Skeletal muscle tissue (tissue), 4 donors: ENCODE measurements around the gene PIERCE2. TPM values are rescaled to one million over a fixed set of nuclear protein-coding genes. Genes with fewer than 3 reads are reported as not detected.
A peak's percentile ranks its signal among the peaks of the same experiment; 100 is the strongest.
"Not testable (repeated sequence)": the region's sequence is repeated elsewhere in the genome, so short reads cannot be mapped to it uniquely, and the experiment has no call there.

Source experiments
- H3K27ac ChIP-seq: one replicate; pipeline ENCODE4 v1.7.0; 2013; ENCODE audit warnings: mild to moderate bottlenecking, low read depth, low read length, inconsistent platforms
- H3K27me3 ChIP-seq, 3 donors: one replicate each; pipeline ENCODE4 v1.7.0; 2013; ENCODE audit warnings: low read length in 3 of 3; ENCODE audit not compliant: control insufficient read depth in 3 of 3, insufficient read depth in 3 of 3
- H3K36me3 ChIP-seq, 3 donors: one replicate each; pipeline ENCODE4 v1.7.0; 2013; ENCODE audit warnings: low read length in 3 of 3; ENCODE audit not compliant: control insufficient read depth in 3 of 3, insufficient read depth in 3 of 3
- H3K4me1 ChIP-seq, 3 donors: one replicate each; pipeline ENCODE4 v1.7.0; 2013; ENCODE audit warnings: low read length in 3 of 3, mild to moderate bottlenecking in 3 of 3; ENCODE audit not compliant: control insufficient read depth in 3 of 3, insufficient read depth in 3 of 3
- H3K4me3 ChIP-seq, 3 donors: one replicate each; pipeline ENCODE4 v1.7.0; 2013; ENCODE audit warnings: low read length in 3 of 3
- H3K9ac ChIP-seq, 3 donors: one replicate each; pipeline ENCODE4 v1.7.0; 2013; ENCODE audit warnings: low read length in 3 of 3, mild to moderate bottlenecking in 3 of 3, moderate library complexity in 2 of 3, low read depth in 1 of 3
- H3K9me3 ChIP-seq, 3 donors: one replicate each; pipeline ENCODE4 v1.7.0; 2013; ENCODE audit warnings: low read length in 3 of 3; ENCODE audit not compliant: control insufficient read depth in 3 of 3
- total RNA-seq: library from RNA; depleted of rRNA; stranded (reverse); fragments of >200 nt; gene quantifications from one replicate; pipeline ENCODE4 v1.2.3, GENCODE V29; 2014
- donor health status: Osteomylitis.

The PIERCE2 gene
- total RNA-seq, 1 donor from 2014 or later = 0.52 TPM

- Histone ChIP-seq H3K4me3 (no peak overlapping the region), H3K9me3 (no peaks in the 10 kb centered on the region), H3K27me3 (no peaks in the 10 kb centered on the region), H3K27ac (no peak overlapping the region), H3K4me1 (peaks cover 0 to 4% (median 0%) of the 10 kb centered on the region in 3 donors), H3K36me3 (peaks cover 10 to 24% (median 11%) of the 10 kb centered on the region in 3 donors), H3K9ac (no peak overlapping the region)
These were observed 21.3 kb upstream of the PIERCE2 start for GRCh38 chr15:55387027-55387426.

- Histone ChIP-seq H3K36me3 (peaks cover 2 to 16% (median 7%) of the 10 kb centered on the region in 3 donors), H3K4me1 (peaks cover 0 to 9% (median 0%) of the 10 kb centered on the region in 3 donors), H3K27ac (no peak overlapping the region), H3K9ac (no peak overlapping the region), H3K27me3 (no peaks in the 10 kb centered on the region), H3K4me3 (no peak overlapping the region), H3K9me3 (no peaks in the 10 kb centered on the region)
These were observed 19.1 kb upstream of the PIERCE2 start for GRCh38 chr15:55389264-55389607.

GRCh38 chr15:55394694-55395093, 13.6 kb upstream of the PIERCE2 start:
- H3K9ac ChIP-seq = no peak overlapping the region
- peaks cover 0 to 3% (median 0%) of the 10 kb centered on the region in 3 donors for H3K36me3 ChIP-seq
- H3K27ac ChIP-seq = peak overlapping the region; percentile 59
- H3K27me3 ChIP-seq = no peaks in the 10 kb centered on the region
- H3K4me1 ChIP-seq = peaks cover 0 to 10% (median 3%) of the 10 kb centered on the region in 3 donors
- no peak overlapping the region for H3K4me3 ChIP-seq
- H3K9me3 ChIP-seq = no peaks in the 10 kb centered on the region

- Histone ChIP-seq H3K27me3 (no peaks in the 10 kb centered on the region), H3K9me3 (no peaks in the 10 kb centered on the region), H3K4me1 (peaks cover 3 to 10% (median 4%) of the 10 kb centered on the region in 3 donors), H3K4me3 (no peak overlapping the region), H3K9ac (no peak overlapping the region), H3K27ac (no peak overlapping the region), H3K36me3 (peaks cover 0 to 3% (median 0%) of the 10 kb centered on the region in 3 donors)
These were observed 10.1 kb upstream of the PIERCE2 start for GRCh38 chr15:55398243-55398642.

GRCh38 chr15:55400050-55400449, 8.2 kb upstream of the PIERCE2 start:
- not testable (repeated sequence) for H3K9me3 ChIP-seq, H3K36me3 ChIP-seq, H3K27me3 ChIP-seq, H3K27ac ChIP-seq, H3K9ac ChIP-seq, H3K4me1 ChIP-seq, H3K4me3 ChIP-seq

GRCh38 chr15:55401786-55402246, 6.5 kb upstream of the PIERCE2 start:
- Histone ChIP-seq H3K27ac (peak overlapping the region; percentile 68), H3K4me1 (peaks cover 6 to 8% (median 7%) of the 10 kb centered on the region in 3 donors), H3K9ac (no peak overlapping the region), H3K27me3 (no peaks in the 10 kb centered on the region), H3K9me3 (no peaks in the 10 kb centered on the region), H3K36me3 (no peaks in the 10 kb centered on the region), H3K4me3 (no peak overlapping the region)

- Histone ChIP-seq H3K36me3 (peaks cover 0 to under 1% (median 0%) of the 10 kb centered on the region in 3 donors), H3K4me3 (no peak overlapping the region), H3K9me3 (no peaks in the 10 kb centered on the region), H3K9ac (no peak overlapping the region), H3K27ac (peak overlapping the region; percentile 68), H3K27me3 (no peaks in the 10 kb centered on the region), H3K4me1 (peaks cover 8 to 10% (median 8%) of the 10 kb centered on the region in 3 donors)
These were observed 5.6 kb upstream of the PIERCE2 start for GRCh38 chr15:55402707-55403106.

- Histone ChIP-seq H3K36me3 (peaks cover 0 to 2% (median 0%) of the 10 kb centered on the region in 3 donors), H3K27me3 (no peaks in the 10 kb centered on the region), H3K9ac (peak overlapping the region in 2 of 3 donors; percentile 11 to 25), H3K4me1 (peaks cover 8 to 12% (median 10%) of the 10 kb centered on the region in 3 donors), H3K27ac (peak overlapping the region; percentile 68), H3K9me3 (no peaks in the 10 kb centered on the region), H3K4me3 (peak overlapping the region in 1 of 3 donors; percentile 21)
These were observed 4.8 kb upstream of the PIERCE2 start for GRCh38 chr15:55403531-55403930.

- peaks cover 0 to 2% (median 0%) of the 10 kb centered on the region in 3 donors for H3K36me3 ChIP-seq
- no peaks in the 10 kb centered on the region for H3K9me3 ChIP-seq
- peak overlapping the region; percentile 94 to 99 (median 98) for H3K9ac ChIP-seq
- H3K4me3 ChIP-seq = peak overlapping the region; percentile 84 to 99 (median 97)
- peaks cover 12 to 15% (median 14%) of the 10 kb centered on the region in 3 donors for H3K4me1 ChIP-seq
- peak overlapping the region; percentile 91 for H3K27ac ChIP-seq
- no peaks in the 10 kb centered on the region for H3K27me3 ChIP-seq
These were observed 740 bp upstream of the PIERCE2 start for GRCh38 chr15:55407498-55408011.

- H3K4me3 ChIP-seq = peak overlapping the region; percentile 84 to 99 (median 97)
- not testable (repeated sequence) for H3K27me3 ChIP-seq, H3K36me3 ChIP-seq, H3K9me3 ChIP-seq, H3K4me1 ChIP-seq
- H3K9ac ChIP-seq = peak overlapping the region; percentile 73 to 99 (median 94)
- H3K27ac ChIP-seq = peak overlapping the region; percentile 91
These were observed 681 bp downstream of the PIERCE2 start for GRCh38 chr15:55408976-55409375.
